HepG2 (cell line): Measurements from ENCODE around the gene FOLR2.

ENCODE experiments used
- AGO2 ChIP-seq: fragments of 200-400 bp; formaldehyde crosslinking; optimal IDR thresholded peaks from 2 replicates; pipeline ENCODE3; 2017; ENCODE audit warnings: mild to moderate bottlenecking, low read depth, low read length, moderate library complexity
- ETV6 ChIP-seq: sonication (generic); formaldehyde crosslinking; conservative IDR thresholded peaks from 2 replicates; pipeline ENCODE4 v1.4.0; 2020; ENCODE audit warnings: missing genetic modification reagents
- MYC ChIP-seq: sonication (generic); formaldehyde crosslinking; IDR thresholded peaks from 2 replicates; pipeline ENCODE4 v1.9.0; 2021; ENCODE audit warnings: missing genetic modification reagents, borderline replicate concordance
- PAF1 ChIP-seq: IDR thresholded peaks from 2 replicates; pipeline ENCODE4 v1.6.1; 2016; ENCODE audit warnings: missing genetic modification reagents, missing compliant biosample characterization
- U2AF2 ChIP-seq: fragments of 200-400 bp; formaldehyde crosslinking; IDR thresholded peaks from 2 replicates; pipeline ENCODE4 v1.6.1; 2017; ENCODE audit warnings: low read depth, mild to moderate bottlenecking, low read length
- TF ChIP-seq, protein P1 (sequence below): sonication (generic); formaldehyde crosslinking; IDR thresholded peaks from 2 replicates; pipeline ENCODE4 v1.5.1; 2020; ENCODE audit warnings: mild to moderate bottlenecking, missing genetic modification reagents, moderate library complexity
- TF ChIP-seq, protein P2 (sequence below): sonication (generic); formaldehyde crosslinking; IDR thresholded peaks from 2 replicates; pipeline ENCODE4 v1.5.0; 2020; ENCODE audit warnings: mild to moderate bottlenecking, missing genetic modification reagents, moderate library complexity

GRCh38 chr11:72189455-72190250, 26.9 kb upstream of the FOLR2 start:
- no peak for TF ChIP-seq ETV6 (CRISPR knock-in tag)
- no peak for TF ChIP-seq MYC (CRISPR knock-in tag)
- TF ChIP-seq, protein P1, sequence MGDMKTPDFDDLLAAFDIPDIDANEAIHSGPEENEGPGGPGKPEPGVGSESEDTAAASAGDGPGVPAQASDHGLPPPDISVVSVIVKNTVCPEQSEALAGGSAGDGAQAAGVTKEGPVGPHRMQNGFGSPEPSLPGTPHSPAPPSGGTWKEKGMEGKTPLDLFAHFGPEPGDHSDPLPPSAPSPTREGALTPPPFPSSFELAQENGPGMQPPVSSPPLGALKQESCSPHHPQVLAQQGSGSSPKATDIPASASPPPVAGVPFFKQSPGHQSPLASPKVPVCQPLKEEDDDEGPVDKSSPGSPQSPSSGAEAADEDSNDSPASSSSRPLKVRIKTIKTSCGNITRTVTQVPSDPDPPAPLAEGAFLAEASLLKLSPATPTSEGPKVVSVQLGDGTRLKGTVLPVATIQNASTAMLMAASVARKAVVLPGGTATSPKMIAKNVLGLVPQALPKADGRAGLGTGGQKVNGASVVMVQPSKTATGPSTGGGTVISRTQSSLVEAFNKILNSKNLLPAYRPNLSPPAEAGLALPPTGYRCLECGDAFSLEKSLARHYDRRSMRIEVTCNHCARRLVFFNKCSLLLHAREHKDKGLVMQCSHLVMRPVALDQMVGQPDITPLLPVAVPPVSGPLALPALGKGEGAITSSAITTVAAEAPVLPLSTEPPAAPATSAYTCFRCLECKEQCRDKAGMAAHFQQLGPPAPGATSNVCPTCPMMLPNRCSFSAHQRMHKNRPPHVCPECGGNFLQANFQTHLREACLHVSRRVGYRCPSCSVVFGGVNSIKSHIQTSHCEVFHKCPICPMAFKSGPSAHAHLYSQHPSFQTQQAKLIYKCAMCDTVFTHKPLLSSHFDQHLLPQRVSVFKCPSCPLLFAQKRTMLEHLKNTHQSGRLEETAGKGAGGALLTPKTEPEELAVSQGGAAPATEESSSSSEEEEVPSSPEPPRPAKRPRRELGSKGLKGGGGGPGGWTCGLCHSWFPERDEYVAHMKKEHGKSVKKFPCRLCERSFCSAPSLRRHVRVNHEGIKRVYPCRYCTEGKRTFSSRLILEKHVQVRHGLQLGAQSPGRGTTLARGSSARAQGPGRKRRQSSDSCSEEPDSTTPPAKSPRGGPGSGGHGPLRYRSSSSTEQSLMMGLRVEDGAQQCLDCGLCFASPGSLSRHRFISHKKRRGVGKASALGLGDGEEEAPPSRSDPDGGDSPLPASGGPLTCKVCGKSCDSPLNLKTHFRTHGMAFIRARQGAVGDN (CRISPR knock-in tag): no peak
- TF ChIP-seq, protein P2, sequence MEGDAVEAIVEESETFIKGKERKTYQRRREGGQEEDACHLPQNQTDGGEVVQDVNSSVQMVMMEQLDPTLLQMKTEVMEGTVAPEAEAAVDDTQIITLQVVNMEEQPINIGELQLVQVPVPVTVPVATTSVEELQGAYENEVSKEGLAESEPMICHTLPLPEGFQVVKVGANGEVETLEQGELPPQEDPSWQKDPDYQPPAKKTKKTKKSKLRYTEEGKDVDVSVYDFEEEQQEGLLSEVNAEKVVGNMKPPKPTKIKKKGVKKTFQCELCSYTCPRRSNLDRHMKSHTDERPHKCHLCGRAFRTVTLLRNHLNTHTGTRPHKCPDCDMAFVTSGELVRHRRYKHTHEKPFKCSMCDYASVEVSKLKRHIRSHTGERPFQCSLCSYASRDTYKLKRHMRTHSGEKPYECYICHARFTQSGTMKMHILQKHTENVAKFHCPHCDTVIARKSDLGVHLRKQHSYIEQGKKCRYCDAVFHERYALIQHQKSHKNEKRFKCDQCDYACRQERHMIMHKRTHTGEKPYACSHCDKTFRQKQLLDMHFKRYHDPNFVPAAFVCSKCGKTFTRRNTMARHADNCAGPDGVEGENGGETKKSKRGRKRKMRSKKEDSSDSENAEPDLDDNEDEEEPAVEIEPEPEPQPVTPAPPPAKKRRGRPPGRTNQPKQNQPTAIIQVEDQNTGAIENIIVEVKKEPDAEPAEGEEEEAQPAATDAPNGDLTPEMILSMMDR (CRISPR knock-in tag): no peak
- TF ChIP-seq U2AF2: no peak
- TF ChIP-seq AGO2: no peak
- TF ChIP-seq PAF1 (CRISPR knock-in tag): no peak
